Activated CD4-positive, alpha-beta memory T cell treated with anti-CD3 and anti-CD28 coated beads, Interleukin-2, amount 10 ng/mL, durations not matched to agents 7 days and 5 days (primary cell): ENCODE results near the gene CUL2. TPM values are rescaled to one million over a fixed set of nuclear protein-coding genes. Genes with fewer than 3 reads are reported as not detected.
"Not testable (repeated sequence)": the region's sequence is repeated elsewhere in the genome, so short reads cannot be mapped to it uniquely, and the experiment has no call there.

ENCODE experiments used
- CTCF ChIA-PET: fragments of 350-600 bp; sonication (Branson Sonifier 250); formaldehyde crosslinking; loops from one replicate; lab custom pipeline; 2021; ENCODE audit warnings: antibody characterized with exemption, inconsistent platforms; lab: Charles Lee
- POLR2A ChIA-PET: fragments of 350-600 bp; sonication (Branson Sonifier 250); formaldehyde crosslinking; loops from one replicate; lab custom pipeline; 2021; ENCODE audit warnings: antibody characterized with exemption; lab: Charles Lee
- DNase-seq: peaks from one replicate; pipeline ENCODE4 v3.0.0-alpha.2; 2020
- H3K27ac Mint-ChIP-seq: one replicate; pipeline ENCODE4 v1.8.0; 2021; ENCODE audit warnings: mild to moderate bottlenecking, mixed read lengths
- H3K27me3 Mint-ChIP-seq: one replicate; pipeline ENCODE4 v1.8.0; 2021; ENCODE audit warnings: mixed read lengths
- H3K36me3 Mint-ChIP-seq: one replicate; pipeline ENCODE4 v1.8.0; 2021; ENCODE audit warnings: low read depth, mixed read lengths
- H3K4me1 Mint-ChIP-seq: one replicate; pipeline ENCODE4 v1.8.0; 2021; ENCODE audit warnings: mixed read lengths
- H3K4me3 Mint-ChIP-seq: one replicate; pipeline ENCODE4 v1.8.0; 2021; ENCODE audit warnings: mild to moderate bottlenecking, mixed read lengths
- H3K9me3 Mint-ChIP-seq: one replicate; pipeline ENCODE4 v1.8.0; 2021; ENCODE audit warnings: mixed read lengths
- total RNA-seq, 2 experiments: library from RNA; stranded (reverse); gene quantifications; one replicate each; pipeline ENCODE4 v1.2.3, GENCODE V29; 2021

CUL2 gene
- total RNA-seq, 2 experiments from 2014 or later, result 30.6 to 34.3 TPM

GRCh38 chr10:35124540-35124939 lies 34.4 kb upstream of the CUL2 start:
- peaks cover 45% of the 10 kb centered on the region for H3K4me1 Mint-ChIP-seq
- POLR2A ChIA-PET, result interaction anchor here (2.4 to 15.7 kb wide), 4 partner anchors 18 to 101 kb away, joined by 17 to 730 read pairs (median 100); no protein-coding TSS in a partner anchor
- CTCF ChIA-PET, result interaction anchor here (6.9 to 12.6 kb wide), 3 partner anchors 70 to 95 kb away, joined by 50 to 219 read pairs (median 216); no protein-coding TSS in a partner anchor
- H3K36me3 Mint-ChIP-seq, result peaks cover 12% of the 10 kb centered on the region
- peak overlapping the region; percentile 0 for H3K27ac Mint-ChIP-seq
- no peaks in the 10 kb centered on the region for H3K9me3 Mint-ChIP-seq
- H3K27me3 Mint-ChIP-seq, result no peaks in the 10 kb centered on the region
- H3K4me3 Mint-ChIP-seq, result no peak overlapping the region
- no peak for DNase-seq

GRCh38 chr10:35119378-35119777 lies 29.2 kb upstream of the CUL2 start:
- peaks cover 3% of the 10 kb centered on the region for H3K27me3 Mint-ChIP-seq
- ChIA-PET CTCF (interaction anchor here (0.9 to 12.6 kb wide), 10 partner anchors 18 to 444 kb away, joined by 3 to 216 read pairs (median 8); no protein-coding TSS in a partner anchor), POLR2A (interaction anchor here (1.2 to 2.6 kb wide), 4 partner anchors 76 to 103 kb away, joined by 3 to 24 read pairs (median 6); no protein-coding TSS in a partner anchor)
- H3K27ac Mint-ChIP-seq, result no peak overlapping the region
- DNase-seq, result no peak
- H3K36me3 Mint-ChIP-seq, result no peaks in the 10 kb centered on the region
- no peak overlapping the region for H3K4me3 Mint-ChIP-seq
- H3K9me3 Mint-ChIP-seq, result no peaks in the 10 kb centered on the region
- peaks cover 14% of the 10 kb centered on the region for H3K4me1 Mint-ChIP-seq

- Mint-ChIP-seq H3K4me3 (no peak overlapping the region), H3K4me1 (no peaks in the 10 kb centered on the region), H3K27ac (no peak overlapping the region), H3K36me3 (no peaks in the 10 kb centered on the region), H3K27me3 (peaks cover 4% of the 10 kb centered on the region), H3K9me3 (no peaks in the 10 kb centered on the region)
- no peak for DNase-seq
- POLR2A ChIA-PET, result no interaction called here
- CTCF ChIA-PET, result no interaction called here
Observed at GRCh38 chr10:35112571-35112970, 22.4 kb upstream of the CUL2 start.

- Mint-ChIP-seq H3K4me3 (no peak overlapping the region), H3K27ac (no peak overlapping the region), H3K9me3 (no peaks in the 10 kb centered on the region), H3K36me3 (no peaks in the 10 kb centered on the region), H3K4me1 (no peaks in the 10 kb centered on the region), H3K27me3 (peaks cover 5% of the 10 kb centered on the region)
- no peak for DNase-seq
- POLR2A ChIA-PET, result no interaction called here
- CTCF ChIA-PET, result interaction anchor here (1.6 kb wide), 1 partner anchor 17 kb away, joined by 4 read pairs; no protein-coding TSS in a partner anchor
Observed at GRCh38 chr10:35103882-35104281, 13.7 kb upstream of the CUL2 start.

- DNase-seq, result no peak
- ChIA-PET POLR2A (no interaction called here), CTCF (no interaction called here)
- Mint-ChIP-seq H3K4me1 (no peaks in the 10 kb centered on the region), H3K4me3 (no peak overlapping the region), H3K36me3 (no peaks in the 10 kb centered on the region), H3K27ac (no peak overlapping the region), H3K9me3 (peaks cover 4% of the 10 kb centered on the region), H3K27me3 (peaks cover 12% of the 10 kb centered on the region)
Observed at GRCh38 chr10:35097510-35097909, 7.4 kb upstream of the CUL2 start.

GRCh38 chr10:35096312-35096711 lies 6.2 kb upstream of the CUL2 start:
- peaks cover 12% of the 10 kb centered on the region for H3K27me3 Mint-ChIP-seq
- no peak overlapping the region for H3K4me3 Mint-ChIP-seq
- no peak overlapping the region for H3K27ac Mint-ChIP-seq
- peaks cover 6% of the 10 kb centered on the region for H3K9me3 Mint-ChIP-seq
- DNase-seq, result no peak
- H3K4me1 Mint-ChIP-seq, result peaks cover 2% of the 10 kb centered on the region
- ChIA-PET CTCF (no interaction called here), POLR2A (no interaction called here)
- H3K36me3 Mint-ChIP-seq, result peaks cover 1% of the 10 kb centered on the region

GRCh38 chr10:35092851-35093250 lies 2.7 kb upstream of the CUL2 start:
- Mint-ChIP-seq H3K36me3 (peaks cover 16% of the 10 kb centered on the region), H3K4me3 (no peak overlapping the region), H3K27ac (no peak overlapping the region), H3K4me1 (peaks cover 24% of the 10 kb centered on the region), H3K27me3 (peaks cover 3% of the 10 kb centered on the region), H3K9me3 (peaks cover 6% of the 10 kb centered on the region)
- DNase-seq, result no peak
- CTCF ChIA-PET, result no interaction called here
- POLR2A ChIA-PET, result no interaction called here

GRCh38 chr10:35091994-35092790 lies 2.1 kb upstream of the CUL2 start:
- Mint-ChIP-seq H3K27me3 (peaks cover 3% of the 10 kb centered on the region), H3K27ac (no peak overlapping the region), H3K4me3 (no peak overlapping the region), H3K4me1 (peaks cover 31% of the 10 kb centered on the region), H3K9me3 (peaks cover 6% of the 10 kb centered on the region), H3K36me3 (peaks cover 23% of the 10 kb centered on the region)
- CTCF ChIA-PET, result no interaction called here
- no peak for DNase-seq
- POLR2A ChIA-PET, result interaction anchor here (3.6 kb wide), 1 partner anchor 34 kb away, joined by 24 read pairs; the partner anchor contains the start of gene CREM

GRCh38 chr10:35089611-35090161 lies 455 bp downstream of the CUL2 start:
- Mint-ChIP-seq H3K9me3 (peaks cover 6% of the 10 kb centered on the region), H3K27ac (peak overlapping the region; percentile 88)
- POLR2A ChIA-PET, result interaction anchor here (0.7 to 3.6 kb wide), 11 partner anchors 10 to 119 kb away, joined by 3 to 24 read pairs (median 4); partner anchors contain the start of gene CREM

GRCh38 chr10:35083242-35083641 lies 6.9 kb downstream of the CUL2 start:
- ChIA-PET POLR2A (no interaction called here), CTCF (no interaction called here)
- no peaks in the 10 kb centered on the region for H3K27me3 Mint-ChIP-seq
- peaks cover 50% of the 10 kb centered on the region for H3K36me3 Mint-ChIP-seq
- H3K4me3 Mint-ChIP-seq, result no peak overlapping the region
- no peak for DNase-seq
- peaks cover 2% of the 10 kb centered on the region for H3K9me3 Mint-ChIP-seq
- no peak overlapping the region for H3K27ac Mint-ChIP-seq
- peaks cover 23% of the 10 kb centered on the region for H3K4me1 Mint-ChIP-seq

More at GRCh38 chr10:35089611-35090161, 455 bp downstream of the CUL2 start:
- Mint-ChIP-seq H3K27me3 (no peaks in the 10 kb centered on the region), H3K4me1 (peaks cover 40% of the 10 kb centered on the region), H3K36me3 (peaks cover 24% of the 10 kb centered on the region), H3K4me3 (peak overlapping the region; percentile 91)
- peak; percentile 21 for DNase-seq
- CTCF ChIA-PET, result interaction anchor here (1.0 to 1.5 kb wide), 4 partner anchors 9 to 95 kb away, joined by 3 to 4 read pairs (median 3); partner anchors contain the start of gene CREM

- peaks cover 48% of the 10 kb centered on the region for H3K36me3 Mint-ChIP-seq
- CTCF ChIA-PET, result interaction anchor here (1.3 kb wide), 1 partner anchor 10 kb away, joined by 4 read pairs; the partner anchor contains the start of gene CUL2
- POLR2A ChIA-PET, result interaction anchor here (0.6 to 1.1 kb wide), 2 partner anchors 10 to 138 kb away, joined by 3 read pairs; partner anchors contain the start of gene CUL2
Observed at GRCh38 chr10:35080261-35080660, 9.9 kb downstream of the CUL2 start.

GRCh38 chr10:35079763-35080162 lies 10.4 kb downstream of the CUL2 start:
- Mint-ChIP-seq H3K4me3 (no peak overlapping the region), H3K9me3 (peaks cover 2% of the 10 kb centered on the region), H3K4me1 (peaks cover 4% of the 10 kb centered on the region), H3K36me3 (peaks cover 51% of the 10 kb centered on the region), H3K27me3 (no peaks in the 10 kb centered on the region), H3K27ac (no peak overlapping the region)
- no peak for DNase-seq
- ChIA-PET CTCF (interaction anchor here (1.3 kb wide), 1 partner anchor 11 kb away, joined by 4 read pairs; the partner anchor contains the start of gene CUL2), POLR2A (interaction anchor here (0.6 to 1.1 kb wide), 2 partner anchors 10 to 138 kb away, joined by 3 read pairs; partner anchors contain the start of gene CUL2)

More at GRCh38 chr10:35080261-35080660, 9.9 kb downstream of the CUL2 start:
- H3K9me3 Mint-ChIP-seq, H3K27me3 Mint-ChIP-seq, H3K27ac Mint-ChIP-seq, H3K4me3 Mint-ChIP-seq, H3K4me1 Mint-ChIP-seq, DNase-seq: not testable (repeated sequence)
